K562 (cell line): ENCODE results near the gene REEP3. TPM values are rescaled to one million over a fixed set of nuclear protein-coding genes. Genes with fewer than 3 reads are reported as not detected.
A peak's percentile ranks its signal among the peaks of the same experiment; 100 is the strongest.

ENCODE experiments used
- ELK1 ChIP-seq: sonication (generic); formaldehyde crosslinking; IDR thresholded peaks from 2 replicates; pipeline ENCODE4 v1.8.1; 2022; ENCODE audit warnings: missing genetic modification reagents
- HSF4 ChIP-seq: fragments of 250-450 bp; sonication (Bioruptor Pico); IDR thresholded peaks from 2 replicates; pipeline ENCODE4 v2.1.2; 2022; ENCODE audit warnings: mild to moderate bottlenecking, moderate library complexity, borderline replicate concordance
- KDM4B ChIP-seq, 2 experiments: fragments of 450-650 bp in 1 of 2; sonication (generic) in 1 of 2; IDR thresholded peaks; 2 replicates each; pipeline ENCODE4 v1.6.1; 2016 to 2017; ENCODE audit warnings: borderline replicate concordance in 2 of 2, antibody characterized with exemption in 1 of 2, low read depth in 1 of 2, mild to moderate bottlenecking in 1 of 2
- RBM25 ChIP-seq: fragments of 200-400 bp; formaldehyde crosslinking; IDR thresholded peaks from 2 replicates; pipeline ENCODE4 v1.6.1; 2018; ENCODE audit warnings: low read length, low read depth, moderate library complexity; ENCODE audit not compliant: severe bottlenecking
- RNF2 ChIP-seq: sonication (generic); IDR thresholded peaks from 2 replicates; pipeline ENCODE4 v1.6.1; 2016
- SAFB2 ChIP-seq: fragments of 200-400 bp; formaldehyde crosslinking; IDR thresholded peaks from 2 replicates; pipeline ENCODE4 v1.6.1; 2018; ENCODE audit warnings: borderline replicate concordance, low read length, low read depth, moderate library complexity; ENCODE audit not compliant: severe bottlenecking
- SMAD1 ChIP-seq: fragments of 150-350 bp; IDR thresholded peaks from 2 replicates; pipeline ENCODE4 v1.6.1; 2014; ENCODE audit warnings: low read length, low read depth; ENCODE audit not compliant: partially characterized antibody
- THAP12 ChIP-seq: fragments of 250-450 bp; sonication (Bioruptor Pico); IDR thresholded peaks from 2 replicates; pipeline ENCODE4 v1.9.0; 2021; ENCODE audit warnings: mild to moderate bottlenecking, inconsistent platforms
- TRIM28 ChIP-seq: fragments of 450-650 bp; IDR thresholded peaks from 2 replicates; pipeline ENCODE4 v1.6.1; 2017
- XRCC3 ChIP-seq: fragments of 450-650 bp; IDR thresholded peaks from 2 replicates; pipeline ENCODE4 v1.6.1; 2017; ENCODE audit warnings: mild to moderate bottlenecking, moderate library complexity
- ZNF12 ChIP-seq: sonication (generic); formaldehyde crosslinking; IDR thresholded peaks from 2 replicates; pipeline ENCODE4 v1.4.0; 2020; ENCODE audit warnings: mild to moderate bottlenecking, missing genetic modification reagents
- ZNF175 ChIP-seq: fragments of 200-800 bp; sonication (Bioruptor generic); IDR thresholded peaks from 2 replicates; pipeline ENCODE4 v1.6.1; 2016; ENCODE audit warnings: low read depth, mild to moderate bottlenecking, missing genetic modification characterization, missing compliant biosample characterization
- ZNF384 ChIP-seq: IDR thresholded peaks from 2 replicates; pipeline ENCODE4 v1.6.1; 2012; ENCODE audit warnings: low read depth, low read length, improper control_type of control experiment
- ZNF586 ChIP-seq: fragments of 450-650 bp; formaldehyde crosslinking; conservative IDR thresholded peaks from 2 replicates; pipeline ENCODE4 v1.4.0; 2020; ENCODE audit warnings: mild to moderate bottlenecking, moderate library complexity
- ZNF707 ChIP-seq: fragments of 250-450 bp; sonication (Bioruptor Pico); conservative IDR thresholded peaks from 2 replicates; pipeline ENCODE4 v1.8.0; 2022; ENCODE audit warnings: inconsistent platforms, mild to moderate bottlenecking, moderate library complexity
- ZNF778 ChIP-seq: fragments of 450-650 bp; formaldehyde crosslinking; IDR thresholded peaks from 2 replicates; pipeline ENCODE4 v1.4.0; 2020; ENCODE audit warnings: mild to moderate bottlenecking, moderate library complexity
- polyA plus RNA-seq, 8 experiments: library from polyadenylated mRNA; depleted of rRNA in 4 of 8; stranded (reverse) in 5 of 8; unstranded in 3 of 8; fragments of >200 nt; fragmentation: Nextera tagmentation in 2 of 8; fragmentation: Illumina TruSeq in 1 of 8; extraction: Ambion mirVana in 2 of 8; extraction: Trizol in 1 of 8; gene quantifications; 2 replicates each; pipeline versions ENCODE4 v1.2.1 to v1.2.3, GENCODE V29; 2011 to 2014; ENCODE audit warnings: inconsistent platforms in 1 of 8, missing spikeins in 1 of 8
- total RNA-seq, 7 experiments: library from RNA; depleted of rRNA in 6 of 7; stranded (reverse); fragments of >200 nt in 6 of 7; fragmentation: Illumina TruSeq in 2 of 7; extraction: Trizol in 2 of 7; gene quantifications; 2 replicates each; pipeline versions ENCODE4 v1.2.1 to v1.2.3, GENCODE V29; 2011 to 2021; ENCODE audit warnings: low replicate concordance in 1 of 7
- TF ChIP-seq, protein P1 (sequence below): fragments of 250-450 bp; sonication (Bioruptor Pico); IDR thresholded peaks from 2 replicates; pipeline ENCODE4 v1.4.0; 2020

The REEP3 gene
- total and polyA plus RNA-seq, 9 of the 15 experiments (the other 6 are each of a cell fraction or from before 2014, with no cell fraction given): 3.4 to 13.4 (median 9.2) TPM

DNA sequence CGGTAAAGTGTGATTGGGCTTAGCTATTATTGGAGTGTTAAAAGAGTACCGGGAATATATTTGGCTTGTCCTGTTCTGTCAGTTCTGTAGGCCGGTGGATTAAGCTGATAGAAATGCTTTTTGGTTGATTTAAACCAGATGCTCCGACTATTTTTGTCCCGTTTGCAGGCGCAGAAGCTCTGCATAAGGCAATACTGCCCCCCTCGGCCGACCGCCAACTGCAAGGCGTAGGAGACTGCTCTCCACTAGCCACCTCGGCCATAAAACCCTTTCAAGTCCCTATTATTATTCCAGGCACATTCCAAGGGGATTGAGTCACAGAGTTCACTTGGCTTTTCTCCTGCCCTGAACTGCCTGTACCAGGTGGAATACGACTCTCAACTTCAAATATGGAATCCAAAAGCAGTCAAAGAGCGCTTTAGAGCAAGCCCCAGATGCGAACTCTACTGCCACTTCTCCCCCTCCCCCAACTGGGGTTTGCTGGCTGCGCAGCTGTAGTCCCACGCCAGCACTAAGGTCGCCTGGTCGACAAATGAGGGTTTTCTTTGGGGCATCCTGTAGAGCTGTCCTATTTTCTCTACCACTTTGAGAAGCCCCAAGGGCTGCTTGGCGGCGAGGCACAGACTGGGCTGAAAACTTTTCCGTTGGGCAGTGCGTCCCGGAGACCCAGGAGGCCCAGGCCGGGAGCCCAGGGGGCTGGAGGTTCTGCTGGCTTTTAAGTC, 108.3 kb downstream of the REEP3 start (continued):
- TF ChIP-seq SMAD1 (no peak), ZNF384 (0 out of 2 replicates have a peak, but pooled peaks have one; percentile 8), ZNF586 (CRISPR knock-in tag) (0 out of 2 replicates have a peak, but pooled peaks have one; percentile 6), TRIM28 (no peak), ZNF707 (CRISPR knock-in tag) (no peak), HSF4 (CRISPR knock-in tag) (no peak), ZNF778 (CRISPR knock-in tag) (no peak), SAFB2 (no peak), ZNF175 (CRISPR knock-in tag) (no peak), RBM25 (no peak), ZNF12 (CRISPR knock-in tag) (no peak), XRCC3 (no peak), KDM4B (IDR thresholded peaks at IDR 0.05; ENCODE audit: borderline replicate concordance in 2 of 2, low read depth in 1 of 2) (no peak), THAP12 (CRISPR knock-in tag) (no peak), RNF2 (peak; percentile 36; the same call in 1 of the 2 replicates), ELK1 (CRISPR knock-in tag) (no peak)
- TF ChIP-seq, protein P1, sequence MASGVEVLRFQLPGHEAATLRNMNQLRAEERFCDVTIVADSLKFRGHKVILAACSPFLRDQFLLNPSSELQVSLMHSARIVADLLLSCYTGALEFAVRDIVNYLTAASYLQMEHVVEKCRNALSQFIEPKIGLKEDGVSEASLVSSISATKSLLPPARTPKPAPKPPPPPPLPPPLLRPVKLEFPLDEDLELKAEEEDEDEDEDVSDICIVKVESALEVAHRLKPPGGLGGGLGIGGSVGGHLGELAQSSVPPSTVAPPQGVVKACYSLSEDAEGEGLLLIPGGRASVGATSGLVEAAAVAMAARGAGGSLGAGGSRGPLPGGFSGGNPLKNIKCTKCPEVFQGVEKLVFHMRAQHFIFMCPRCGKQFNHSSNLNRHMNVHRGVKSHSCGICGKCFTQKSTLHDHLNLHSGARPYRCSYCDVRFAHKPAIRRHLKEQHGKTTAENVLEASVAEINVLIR (CRISPR knock-in tag): no peak
